GM12878 (cell line): ENCODE results near the gene RBM42. TPM values are rescaled to one million over a fixed set of nuclear protein-coding genes. Genes with fewer than 3 reads are reported as not detected.

Experiments used
- ATAC-seq: fragments of 200-7000 bp; cut with Tn5 transposase; 3 replicates; pipeline ENCODE4 v1.9.1; 2020; ENCODE audit warnings: mild to moderate bottlenecking, moderate library complexity
- BruUV-seq: library from RNA; stranded (reverse); fragments of 400-500 nt; replicated peaks from 2 replicates; lab custom pipeline; 2021; lab: Mats Ljungman, UMichigan
- CTCF ChIA-PET: fragments of 300-600 bp; sonication (Branson Sonifier 250); formaldehyde crosslinking; extraction: SDS; loops from one replicate; lab custom pipeline; 2021; ENCODE audit warnings: inconsistent platforms; lab: Yijun Ruan, JAX
- POLR2A ChIA-PET: fragments of 350-600 bp; formaldehyde crosslinking; extraction: SDS; loops from one replicate; lab custom pipeline; 2021; ENCODE audit warnings: inconsistent platforms; lab: Charles Lee
- RAD21 ChIA-PET: fragments of 300-600 bp; sonication (Branson Sonifier 250); formaldehyde crosslinking; loops from one replicate; lab custom pipeline; 2023; ENCODE audit warnings: antibody characterized with exemption; ENCODE audit not compliant: unreplicated experiment; lab: Charles Lee
- SMC1A ChIA-PET: fragments of 300-600 bp; sonication (Branson Sonifier 250); formaldehyde crosslinking; loops from one replicate; lab custom pipeline; 2023; ENCODE audit not compliant: unreplicated experiment, uncharacterized antibody; lab: Charles Lee
- DNase-seq: peaks from one replicate; pipeline ENCODE4 v3.0.0-alpha.2; 2011; ENCODE audit warnings: low read depth, low spot score
- FAIRE-seq: peaks from 3 replicates; lab custom pipeline; 2011; peaks lifted over from hg19 to GRCh38; lab: Jason Lieb, UNC
- H2AFZ ChIP-seq: 2 replicates; pipeline ENCODE4 v1.6.0; 2011; ENCODE audit warnings: low read depth, low read length, control low read depth; ENCODE audit not compliant: control insufficient read depth
- H3K27ac ChIP-seq: 2 replicates; pipeline ENCODE4 v1.5.1; 2011; ENCODE audit warnings: control low read depth; ENCODE audit not compliant: control insufficient read depth, insufficient read depth
- H3K27me3 ChIP-seq, 2 experiments: replicated peaks in 1 of 2; 2 replicates each; pipeline versions ENCODE4 v1.6.0 to v1.6.1; 2011; ENCODE audit warnings: low read length in 1 of 2; ENCODE audit not compliant: control insufficient read depth in 2 of 2, insufficient read depth in 2 of 2
- H3K36me3 ChIP-seq, 2 experiments: 2 replicates each; pipeline ENCODE4 v1.5.1; 2011; ENCODE audit warnings: low read length in 1 of 2; ENCODE audit not compliant: control insufficient read depth in 2 of 2, insufficient read depth in 2 of 2
- H3K4me1 ChIP-seq: 2 replicates; pipeline ENCODE4 v1.6.1; 2011; ENCODE audit warnings: mild to moderate bottlenecking, low read length, moderate library complexity, mixed read lengths; ENCODE audit not compliant: control insufficient read depth, insufficient read depth
- H3K4me2 ChIP-seq: 2 replicates; pipeline ENCODE4 v1.6.0; 2011; ENCODE audit warnings: control low read depth; ENCODE audit not compliant: control insufficient read depth, insufficient read depth
- H3K4me3 ChIP-seq: fragments of 200-600 bp; sonication (generic); 2 replicates; pipeline ENCODE4 v1.5.1; 2016
- H3K79me2 ChIP-seq: 2 replicates; pipeline ENCODE4 v1.6.0; 2011; ENCODE audit warnings: low read length; ENCODE audit not compliant: control insufficient read depth, insufficient read depth
- H3K9ac ChIP-seq: 2 replicates; pipeline ENCODE4 v1.8.0; 2011; ENCODE audit warnings: low read length, control low read depth, mixed read lengths; ENCODE audit not compliant: control insufficient read depth, insufficient read depth
- H3K9me3 ChIP-seq: replicated peaks from 3 replicates; pipeline ENCODE4 v1.5.1; 2011; ENCODE audit warnings: mild to moderate bottlenecking, low read length; ENCODE audit not compliant: control insufficient read depth, insufficient read depth
- H4K20me1 ChIP-seq: 2 replicates; pipeline ENCODE4 v1.6.0; 2011; ENCODE audit not compliant: control insufficient read depth, insufficient read depth
- CREB1 ChIP-seq: IDR thresholded peaks from 2 replicates; pipeline ENCODE4 v1.6.1; 2012; ENCODE audit warnings: low read depth, mild to moderate bottlenecking, inconsistent platforms
- EGR1 ChIP-seq, 2 experiments: IDR thresholded peaks; 1 replicate in 1 of 2; 2 replicates in 1 of 2; pipeline ENCODE4 v1.6.1; 2011 to 2012; ENCODE audit warnings: low read depth in 2 of 2, low read length in 2 of 2, borderline replicate concordance in 1 of 2, mild to moderate bottlenecking in 1 of 2, moderate library complexity in 1 of 2
- ETV6 ChIP-seq, 2 experiments: fragments of 450-650 bp in 1 of 2; IDR thresholded peaks in 1 of 2; conservative IDR thresholded peaks in 1 of 2; 2 replicates each; pipeline ENCODE4 v1.6.1; 2014; ENCODE audit warnings: antibody characterized with exemption in 1 of 2, borderline replicate concordance in 1 of 2, low read depth in 1 of 2, mild to moderate bottlenecking in 1 of 2, moderate library complexity in 1 of 2
- FOS ChIP-seq: IDR thresholded peaks from 3 replicates; pipeline ENCODE4 v1.6.1; 2011; ENCODE audit warnings: borderline replicate concordance; ENCODE audit not compliant: insufficient read length; ENCODE audit errors: extremely low read depth
- MYB ChIP-seq: fragments of 150-350 bp; IDR thresholded peaks from 2 replicates; pipeline ENCODE4 v1.6.1; 2014; ENCODE audit warnings: mild to moderate bottlenecking, low read depth, low read length, borderline replicate concordance
- POU2F2 ChIP-seq: IDR thresholded peaks from 3 replicates; pipeline ENCODE4 v1.6.1; 2011; ENCODE audit warnings: low read depth, mild to moderate bottlenecking, low read length, borderline replicate concordance
- RBBP5 ChIP-seq: fragments of 200-600 bp; sonication (generic); conservative IDR thresholded peaks from 2 replicates; pipeline ENCODE4 v1.6.1; 2016
- RELA ChIP-seq: fragments of 450-650 bp; IDR thresholded peaks from 2 replicates; pipeline ENCODE4 v1.8.0; 2014; ENCODE audit warnings: borderline replicate concordance; ENCODE audit not compliant: partially characterized antibody
- TARDBP ChIP-seq: IDR thresholded peaks from 2 replicates; pipeline ENCODE4 v1.6.1; 2016; ENCODE audit warnings: borderline replicate concordance
- ZNF207 ChIP-seq: fragments of 450-650 bp; IDR thresholded peaks from 2 replicates; pipeline ENCODE4 v1.6.1; 2014; ENCODE audit warnings: antibody characterized with exemption, mild to moderate bottlenecking, borderline replicate concordance
- WGBS: methylation state at CpG from one replicate; pipeline ENCODE4 v1.1.6; 2016; ENCODE audit warnings: low lambda C conversion rate; ENCODE audit not compliant: insufficient replicate concordance, insufficient coverage; ENCODE audit errors: missing lambda C conversion rate; 5-methylcytosine and 5-hydroxymethylcytosine counted together
- in situ Hi-C: fragments of 300-500 bp; cut with MboI; formaldehyde crosslinking; loops from 9 replicates; pipeline ENCODE4 v1.14.3; 2018; ENCODE audit warnings: mixed read lengths
- intact Hi-C: fragments of 100-400 bp; cut with micrococcal nuclease; formaldehyde crosslinking; loops from one replicate; pipeline ENCODE4 v1.14.2; 2022; ENCODE audit not compliant: unreplicated experiment
- polyA plus RNA-seq, 11 experiments: library from polyadenylated mRNA; depleted of rRNA in 4 of 11; unstranded in 6 of 11; stranded (reverse) in 5 of 11; fragments of >200 nt; fragmentation: Nextera tagmentation in 4 of 11; fragmentation: Illumina TruSeq in 1 of 11; extraction: Ambion mirVana in 4 of 11; extraction: Trizol in 1 of 11; gene quantifications; 1 replicate in 1 of 11; 2 replicates in 10 of 11; pipeline versions ENCODE4 v1.2.1 to v1.2.3, GENCODE V29; 2011 to 2016; ENCODE audit warnings: inconsistent platforms in 2 of 11, missing spikeins in 2 of 11, low read depth in 1 of 11
- total RNA-seq, 4 experiments: library from RNA; depleted of rRNA in 3 of 4; stranded (reverse); fragments of >200 nt in 3 of 4; fragmentation: Illumina TruSeq in 1 of 4; extraction: Trizol in 1 of 4; gene quantifications; 2 replicates each; pipeline versions ENCODE4 v1.2.1 to v1.2.3, GENCODE V29; 2013 to 2021
- TF ChIP-seq, protein P1 (sequence below): IDR thresholded peaks from 2 replicates; pipeline ENCODE4 v1.6.1; 2012; ENCODE audit warnings: mild to moderate bottlenecking, low read depth, low read length
- TF ChIP-seq, protein P2 (sequence below): IDR thresholded peaks from 2 replicates; pipeline ENCODE4 v1.6.1; 2011; ENCODE audit warnings: borderline replicate concordance, low read depth, mild to moderate bottlenecking, moderate library complexity, low read length; ENCODE audit not compliant: insufficient read depth, poor library complexity, severe bottlenecking
- TF ChIP-seq, protein P3 (sequence below): fragments of 450-650 bp; IDR thresholded peaks from 2 replicates; pipeline ENCODE4 v1.6.1; 2018; ENCODE audit warnings: mild to moderate bottlenecking, low read depth, moderate library complexity; ENCODE audit not compliant: partially characterized antibody

Gene RBM42
- total and polyA plus RNA-seq, 10 of the 15 experiments (the other 5 are each of a cell fraction or from before 2014, with no cell fraction given), result 4.2 to 117 (median 48.5) TPM

DNA sequence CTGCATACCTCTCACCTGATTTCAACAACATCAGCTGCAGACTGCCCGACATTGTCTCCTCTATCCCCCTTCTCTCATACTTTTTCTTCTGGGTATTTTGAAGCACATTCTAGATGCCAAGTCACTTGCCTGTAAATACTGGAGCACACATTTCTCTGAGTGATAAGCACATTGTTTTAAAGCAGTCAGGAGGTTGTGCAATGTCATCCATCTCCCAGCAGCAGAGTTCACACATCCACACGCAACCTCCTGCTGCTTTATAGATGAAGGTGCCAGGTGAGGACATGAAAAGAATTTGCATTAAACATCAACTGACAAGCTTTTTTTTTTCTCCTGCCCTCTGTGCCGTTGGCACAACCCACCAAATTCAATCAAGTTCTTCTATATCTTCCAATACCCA, 43.0 kb downstream of the RBM42 start:
- Histone ChIP-seq H3K27ac (no peak overlapping the region), H3K4me3 (no peak overlapping the region), H3K4me2 (no peak overlapping the region), H3K79me2 (no peaks in the 10 kb centered on the region), H3K4me1 (peaks cover 4% of the 10 kb centered on the region), H4K20me1 (no peaks in the 10 kb centered on the region), H3K27me3 (no peaks in the 10 kb centered on the region), H3K36me3 (no peaks in the 10 kb centered on the region), H2AFZ (no peak overlapping the region), H3K9ac (no peak overlapping the region), H3K9me3 (no peaks in the 10 kb centered on the region)
- ATAC-seq (no peak), DNase-seq (no peak), FAIRE-seq (no peak)
- ChIA-PET RAD21 (no interaction called here), SMC1A (no interaction called here), POLR2A (no interaction called here), CTCF (no interaction called here)
- intact Hi-C loops, result no loop called here
- BruUV-seq, result no TSS peak
- WGBS, result 34% methylated on average over 3 of the region's 3 CpGs
- TF ChIP-seq RBBP5, result no peak
- TF ChIP-seq ZNF207, result no peak
- TF ChIP-seq, protein P1, sequence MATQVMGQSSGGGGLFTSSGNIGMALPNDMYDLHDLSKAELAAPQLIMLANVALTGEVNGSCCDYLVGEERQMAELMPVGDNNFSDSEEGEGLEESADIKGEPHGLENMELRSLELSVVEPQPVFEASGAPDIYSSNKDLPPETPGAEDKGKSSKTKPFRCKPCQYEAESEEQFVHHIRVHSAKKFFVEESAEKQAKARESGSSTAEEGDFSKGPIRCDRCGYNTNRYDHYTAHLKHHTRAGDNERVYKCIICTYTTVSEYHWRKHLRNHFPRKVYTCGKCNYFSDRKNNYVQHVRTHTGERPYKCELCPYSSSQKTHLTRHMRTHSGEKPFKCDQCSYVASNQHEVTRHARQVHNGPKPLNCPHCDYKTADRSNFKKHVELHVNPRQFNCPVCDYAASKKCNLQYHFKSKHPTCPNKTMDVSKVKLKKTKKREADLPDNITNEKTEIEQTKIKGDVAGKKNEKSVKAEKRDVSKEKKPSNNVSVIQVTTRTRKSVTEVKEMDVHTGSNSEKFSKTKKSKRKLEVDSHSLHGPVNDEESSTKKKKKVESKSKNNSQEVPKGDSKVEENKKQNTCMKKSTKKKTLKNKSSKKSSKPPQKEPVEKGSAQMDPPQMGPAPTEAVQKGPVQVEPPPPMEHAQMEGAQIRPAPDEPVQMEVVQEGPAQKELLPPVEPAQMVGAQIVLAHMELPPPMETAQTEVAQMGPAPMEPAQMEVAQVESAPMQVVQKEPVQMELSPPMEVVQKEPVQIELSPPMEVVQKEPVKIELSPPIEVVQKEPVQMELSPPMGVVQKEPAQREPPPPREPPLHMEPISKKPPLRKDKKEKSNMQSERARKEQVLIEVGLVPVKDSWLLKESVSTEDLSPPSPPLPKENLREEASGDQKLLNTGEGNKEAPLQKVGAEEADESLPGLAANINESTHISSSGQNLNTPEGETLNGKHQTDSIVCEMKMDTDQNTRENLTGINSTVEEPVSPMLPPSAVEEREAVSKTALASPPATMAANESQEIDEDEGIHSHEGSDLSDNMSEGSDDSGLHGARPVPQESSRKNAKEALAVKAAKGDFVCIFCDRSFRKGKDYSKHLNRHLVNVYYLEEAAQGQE, result no peak
- TF ChIP-seq POU2F2, result no peak
- TF ChIP-seq ETV6 (conservative IDR thresholded peaks at IDR 0.05 in 1 of 2, IDR thresholded peaks at IDR 0.05 in 1 of 2; ENCODE audit: borderline replicate concordance in 1 of 2, low read depth in 1 of 2), result no peak
- TF ChIP-seq CREB1, result no peak
- TF ChIP-seq, protein P2, sequence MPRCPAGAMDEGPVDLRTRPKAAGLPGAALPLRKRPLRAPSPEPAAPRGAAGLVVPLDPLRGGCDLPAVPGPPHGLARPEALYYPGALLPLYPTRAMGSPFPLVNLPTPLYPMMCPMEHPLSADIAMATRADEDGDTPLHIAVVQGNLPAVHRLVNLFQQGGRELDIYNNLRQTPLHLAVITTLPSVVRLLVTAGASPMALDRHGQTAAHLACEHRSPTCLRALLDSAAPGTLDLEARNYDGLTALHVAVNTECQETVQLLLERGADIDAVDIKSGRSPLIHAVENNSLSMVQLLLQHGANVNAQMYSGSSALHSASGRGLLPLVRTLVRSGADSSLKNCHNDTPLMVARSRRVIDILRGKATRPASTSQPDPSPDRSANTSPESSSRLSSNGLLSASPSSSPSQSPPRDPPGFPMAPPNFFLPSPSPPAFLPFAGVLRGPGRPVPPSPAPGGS, result no peak
- TF ChIP-seq, protein P3, sequence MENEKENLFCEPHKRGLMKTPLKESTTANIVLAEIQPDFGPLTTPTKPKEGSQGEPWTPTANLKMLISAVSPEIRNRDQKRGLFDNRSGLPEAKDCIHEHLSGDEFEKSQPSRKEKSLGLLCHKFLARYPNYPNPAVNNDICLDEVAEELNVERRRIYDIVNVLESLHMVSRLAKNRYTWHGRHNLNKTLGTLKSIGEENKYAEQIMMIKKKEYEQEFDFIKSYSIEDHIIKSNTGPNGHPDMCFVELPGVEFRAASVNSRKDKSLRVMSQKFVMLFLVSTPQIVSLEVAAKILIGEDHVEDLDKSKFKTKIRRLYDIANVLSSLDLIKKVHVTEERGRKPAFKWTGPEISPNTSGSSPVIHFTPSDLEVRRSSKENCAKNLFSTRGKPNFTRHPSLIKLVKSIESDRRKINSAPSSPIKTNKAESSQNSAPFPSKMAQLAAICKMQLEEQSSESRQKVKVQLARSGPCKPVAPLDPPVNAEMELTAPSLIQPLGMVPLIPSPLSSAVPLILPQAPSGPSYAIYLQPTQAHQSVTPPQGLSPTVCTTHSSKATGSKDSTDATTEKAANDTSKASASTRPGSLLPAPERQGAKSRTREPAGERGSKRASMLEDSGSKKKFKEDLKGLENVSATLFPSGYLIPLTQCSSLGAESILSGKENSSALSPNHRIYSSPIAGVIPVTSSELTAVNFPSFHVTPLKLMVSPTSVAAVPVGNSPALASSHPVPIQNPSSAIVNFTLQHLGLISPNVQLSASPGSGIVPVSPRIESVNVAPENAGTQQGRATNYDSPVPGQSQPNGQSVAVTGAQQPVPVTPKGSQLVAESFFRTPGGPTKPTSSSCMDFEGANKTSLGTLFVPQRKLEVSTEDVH, result no peak
- no peak for TF ChIP-seq TARDBP
- no peak for TF ChIP-seq RELA
- no peak for TF ChIP-seq MYB
- TF ChIP-seq FOS, result no peak
- no peak for TF ChIP-seq EGR1 (IDR thresholded peaks at IDR 0.05; ENCODE audit: borderline replicate concordance in 1 of 2, low read depth in 2 of 2, low read length in 2 of 2)
- in situ Hi-C loops, result no loop called here
